Measurements from ENCODE around the gene ASIC3. TPM values are rescaled to one million over a fixed set of nuclear protein-coding genes. Genes with fewer than 3 reads are reported as not detected.

ASIC3 gene
- total and polyA plus RNA-seq, 2 of the 8 experiments (the other 6 are each of a cell fraction or from before 2014, with no cell fraction given): 1.6 to 1.9 TPM

GRCh38 chr7:151003572-151003971, 44.8 kb upstream of the ASIC3 start:
- Histone ChIP-seq H4K20me1 (replicated peaks in 1 of 2; ENCODE audit: control insufficient read depth in 1 of 2, insufficient read depth in 2 of 2, low read length in 2 of 2) (no peaks in the 10 kb centered on the region), H3K4me3 (ENCODE audit: extremely low read depth in 1 of 4, insufficient read depth in 2 of 4, low read depth in 3 of 4, low read length in 4 of 4) (no peak overlapping the region), H3K27me3 (replicated peaks in 1 of 4; ENCODE audit: control insufficient read depth in 3 of 4, extremely low read depth in 1 of 4, insufficient read depth in 3 of 4, low read length in 3 of 4) (no peaks in the 10 kb centered on the region), H2BK20ac (ENCODE audit: low read length) (no peak overlapping the region), H4K91ac (replicated peaks; ENCODE audit: insufficient read length, low read length) (no peak overlapping the region), H3K36me3 (ENCODE audit: control insufficient read depth in 2 of 4, insufficient read depth in 4 of 4, low read length in 3 of 4) (no peaks in the 10 kb centered on the region), H2AFZ (ENCODE audit: low read length) (no peak overlapping the region), H3K79me1 (ENCODE audit: low read depth, low read length) (no peaks in the 10 kb centered on the region), H3K18ac (ENCODE audit: extremely low read depth, low read length) (no peak overlapping the region), H3K4me2 (ENCODE audit: insufficient read depth in 1 of 2, low read depth in 2 of 2, low read length in 2 of 2) (no peak overlapping the region), H3K56ac (replicated peaks; ENCODE audit: insufficient read length, low read depth, low read length) (no peak overlapping the region), H2BK120ac (replicated peaks; ENCODE audit: low read depth, low read length) (no peak overlapping the region), H2BK5ac (ENCODE audit: low read depth, low read length) (no peak overlapping the region), H4K5ac (ENCODE audit: insufficient read length, low read depth, low read length) (no peak overlapping the region), H3K4me1 (replicated peaks in 1 of 4; ENCODE audit: control insufficient read depth in 3 of 4, insufficient read depth in 4 of 4, low read length in 3 of 4) (peaks cover 0 to 7% (median 1%) of the 10 kb centered on the region in 4 experiments; a peak in 3 of 7 replicates), H3K23me2 (ENCODE audit: low read depth, low read length) (peaks cover 6% of the 10 kb centered on the region; the same call in 1 of the 2 replicates), H2BK15ac (ENCODE audit: low read length) (no peak overlapping the region), H3K4ac (replicated peaks; ENCODE audit: insufficient read length, low read depth, low read length) (no peak overlapping the region), H4K8ac (ENCODE audit: extremely low read depth, insufficient read depth, low read length) (no peak overlapping the region; the same call in 1 of the 2 replicates), H3K9ac (replicated peaks in 1 of 4; ENCODE audit: extremely low read depth in 1 of 4, low read depth in 3 of 4, low read length in 3 of 4) (no peak overlapping the region), H2BK12ac (ENCODE audit: low read depth, low read length) (no peak overlapping the region; the same call in 1 of the 2 replicates), H3K9me3 (ENCODE audit: insufficient read depth in 2 of 2, low read depth in 1 of 2, low read length in 1 of 2) (no peaks in the 10 kb centered on the region), H2AK5ac (ENCODE audit: low read depth, low read length) (no peak overlapping the region), H3K27ac (ENCODE audit: low read depth, low read length) (no peak overlapping the region), H3K23ac (ENCODE audit: insufficient read length) (no peak overlapping the region), H3K14ac (ENCODE audit: insufficient read length) (no peak overlapping the region), H3K79me2 (ENCODE audit: control insufficient read depth in 1 of 2, insufficient read depth in 2 of 2, low read length in 2 of 2) (no peaks in the 10 kb centered on the region)
- WGBS, 2 experiments (ENCODE audit: extremely low coverage in 1 of 2, insufficient coverage in 1 of 2, insufficient read length in 1 of 2, insufficient replicate concordance in 2 of 2, low coverage in 1 of 2, low lambda C conversion rate in 2 of 2, missing lambda C conversion rate in 1 of 2): 90% methylated on average over 12 of the region's 12 CpGs; no CpG with 5 or more reads in 1 of the 2 experiments
- ChIA-PET CTCF (ENCODE audit: partially characterized antibody) (interaction anchor here (1.0 to 11.5 kb wide), 3 partner anchors 12 to 40 kb away, joined by 3 to 142 read pairs (median 95); partner anchors contain the start of gene NOS3), POLR2A (ENCODE audit: partially characterized antibody) (no interaction called here)
- DNase-seq (ENCODE audit: low read depth in 1 of 2, low spot score in 2 of 2): no peak
- no peak for FAIRE-seq
- TF ChIP-seq TAF7 (optimal IDR thresholded peaks at IDR 0.05; ENCODE audit: borderline replicate concordance, low read depth, low read length) (no peak), PHF8 (conservative IDR thresholded peaks at IDR 0.05; ENCODE audit: low read depth, low read length) (no peak), BACH1 (IDR thresholded peaks at IDR 0.05; ENCODE audit: low read length) (no peak), JUN (IDR thresholded peaks at IDR 0.05; ENCODE audit: low read depth, low read length) (no peak), NANOG (IDR thresholded peaks at IDR 0.05; ENCODE audit: insufficient read depth, low read depth, low read length, poor library complexity, severe bottlenecking) (no peak), RBBP5 (IDR thresholded peaks at IDR 0.05; ENCODE audit: borderline replicate concordance, low read depth, low read length) (no peak), SIN3A (conservative IDR thresholded peaks at IDR 0.05 in 1 of 2, IDR thresholded peaks at IDR 0.05 in 1 of 2; ENCODE audit: low read depth in 1 of 2, low read length in 2 of 2) (no peak), JUND (IDR thresholded peaks at IDR 0.05; ENCODE audit: low read length) (no peak), RXRA (IDR thresholded peaks at IDR 0.05; ENCODE audit: insufficient read depth, low read depth, low read length) (no peak), ZNF274 (IDR thresholded peaks at IDR 0.05; ENCODE audit: borderline replicate concordance, extremely low read depth, low read length) (no peak), EZH2 (IDR thresholded peaks at IDR 0.05; ENCODE audit: low read depth, low read length, severe bottlenecking) (no peak), TAF1 (IDR thresholded peaks at IDR 0.05; ENCODE audit: low read depth, low read length) (no peak), KDM4A (IDR thresholded peaks at IDR 0.05; ENCODE audit: low read depth, low read length, severe bottlenecking) (no peak), CEBPB (IDR thresholded peaks at IDR 0.05; ENCODE audit: low read depth, low read length) (no peak)
